Measurements from ENCODE around the gene ZDHHC14. TPM values are rescaled to one million over a fixed set of nuclear protein-coding genes. Genes with fewer than 3 reads are reported as not detected.

ZDHHC14 gene
- total RNA-seq, 1 donor from 2014 or later = 15.2 TPM

- Histone ChIP-seq H3K4me1 (no peaks in the 10 kb centered on the region), H3K27ac (no peak overlapping the region), H3K4me3 (no peak overlapping the region), H3K9me3 (no peaks in the 10 kb centered on the region), H3K36me3 (no peaks in the 10 kb centered on the region), H3K27me3 (no peaks in the 10 kb centered on the region)
- intact Hi-C loops (cut with DNase I) = no loop called here
- peak in 1 of 2 donors; percentile 67 for DNase-seq (ENCODE audit: extremely low spot score in 2 of 2)
- no peak for TF ChIP-seq POLR2A (IDR thresholded peaks at IDR 0.05)
- TF ChIP-seq CTCF (IDR thresholded peaks at IDR 0.05) = no peak
- no peak for TF ChIP-seq POLR2AphosphoS5 (IDR thresholded peaks at IDR 0.05; ENCODE audit: insufficient read depth in 1 of 2, low read depth in 1 of 2)
Observed at GRCh38 chr6:157454762-157455714, 74.0 kb downstream of the ZDHHC14 start.

GRCh38 chr6:157455731-157456523 lies 74.9 kb downstream of the ZDHHC14 start:
- intact Hi-C loops (cut with DNase I) = no loop called here
- H3K4me3 ChIP-seq = no peak overlapping the region
- H3K36me3 ChIP-seq = no peaks in the 10 kb centered on the region
- H3K27ac ChIP-seq = no peak overlapping the region
- TF ChIP-seq CTCF (IDR thresholded peaks at IDR 0.05) (no peak), POLR2AphosphoS5 (IDR thresholded peaks at IDR 0.05; ENCODE audit: insufficient read depth in 1 of 2, low read depth in 1 of 2) (no peak), POLR2A (IDR thresholded peaks at IDR 0.05) (no peak)
- no peaks in the 10 kb centered on the region for H3K4me1 ChIP-seq
- H3K27me3 ChIP-seq = no peaks in the 10 kb centered on the region
- no peaks in the 10 kb centered on the region for H3K9me3 ChIP-seq
- DNase-seq (ENCODE audit: extremely low spot score in 2 of 2) = peak in 1 of 2 donors; percentile 54

DNA sequence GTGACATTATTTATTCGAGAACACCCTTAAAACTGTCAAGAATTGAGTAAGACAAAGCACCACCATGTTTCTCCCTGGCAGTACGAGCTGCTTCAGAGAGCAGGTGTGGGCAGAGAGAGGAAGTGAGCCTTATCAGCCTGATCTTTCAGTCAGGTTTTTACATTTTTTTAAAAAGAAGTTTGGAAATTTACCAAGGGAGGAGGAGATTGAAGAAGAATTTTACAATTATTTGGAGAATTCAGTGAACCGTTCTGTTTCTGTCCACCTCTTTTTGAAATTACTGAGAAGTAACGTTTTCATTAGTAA lies 75.5 kb downstream of the ZDHHC14 start:
- intact Hi-C loops (cut with DNase I) = no loop called here
- no peak for DNase-seq (ENCODE audit: extremely low spot score in 2 of 2)
- no peak for TF ChIP-seq POLR2A (IDR thresholded peaks at IDR 0.05)
- no peak for TF ChIP-seq CTCF (IDR thresholded peaks at IDR 0.05)
- no peak for TF ChIP-seq POLR2AphosphoS5 (IDR thresholded peaks at IDR 0.05; ENCODE audit: insufficient read depth in 1 of 2, low read depth in 1 of 2)
- Histone ChIP-seq H3K4me3 (no peak overlapping the region), H3K4me1 (no peaks in the 10 kb centered on the region), H3K27ac (no peak overlapping the region), H3K36me3 (no peaks in the 10 kb centered on the region), H3K9me3 (no peaks in the 10 kb centered on the region), H3K27me3 (no peaks in the 10 kb centered on the region)

GRCh38 chr6:157457787-157458186 lies 76.8 kb downstream of the ZDHHC14 start:
- Histone ChIP-seq H3K4me1 (no peaks in the 10 kb centered on the region), H3K27ac (no peak overlapping the region), H3K9me3 (no peaks in the 10 kb centered on the region), H3K36me3 (no peaks in the 10 kb centered on the region), H3K27me3 (no peaks in the 10 kb centered on the region), H3K4me3 (no peak overlapping the region)
- TF ChIP-seq CTCF (IDR thresholded peaks at IDR 0.05) (no peak), POLR2AphosphoS5 (IDR thresholded peaks at IDR 0.05; ENCODE audit: insufficient read depth in 1 of 2, low read depth in 1 of 2) (no peak), POLR2A (IDR thresholded peaks at IDR 0.05) (no peak)
- intact Hi-C loops (cut with DNase I) = no loop called here
- DNase-seq (ENCODE audit: extremely low spot score in 2 of 2) = no peak

All from vagina (tissue), 2 donors.